GM21390 (cell line): ENCODE results near the gene ASCL2.
"Not testable (repeated sequence)": the region's sequence is repeated elsewhere in the genome, so short reads cannot be mapped to it uniquely, and the experiment has no call there.

Source experiments
- ATAC-seq: cut with Tn5 transposase; IDR thresholded peaks from one replicate; pipeline ENCODE4 v1.9.1; 2021; ENCODE audit not compliant: unreplicated experiment

ASCL2 gene

DNA sequence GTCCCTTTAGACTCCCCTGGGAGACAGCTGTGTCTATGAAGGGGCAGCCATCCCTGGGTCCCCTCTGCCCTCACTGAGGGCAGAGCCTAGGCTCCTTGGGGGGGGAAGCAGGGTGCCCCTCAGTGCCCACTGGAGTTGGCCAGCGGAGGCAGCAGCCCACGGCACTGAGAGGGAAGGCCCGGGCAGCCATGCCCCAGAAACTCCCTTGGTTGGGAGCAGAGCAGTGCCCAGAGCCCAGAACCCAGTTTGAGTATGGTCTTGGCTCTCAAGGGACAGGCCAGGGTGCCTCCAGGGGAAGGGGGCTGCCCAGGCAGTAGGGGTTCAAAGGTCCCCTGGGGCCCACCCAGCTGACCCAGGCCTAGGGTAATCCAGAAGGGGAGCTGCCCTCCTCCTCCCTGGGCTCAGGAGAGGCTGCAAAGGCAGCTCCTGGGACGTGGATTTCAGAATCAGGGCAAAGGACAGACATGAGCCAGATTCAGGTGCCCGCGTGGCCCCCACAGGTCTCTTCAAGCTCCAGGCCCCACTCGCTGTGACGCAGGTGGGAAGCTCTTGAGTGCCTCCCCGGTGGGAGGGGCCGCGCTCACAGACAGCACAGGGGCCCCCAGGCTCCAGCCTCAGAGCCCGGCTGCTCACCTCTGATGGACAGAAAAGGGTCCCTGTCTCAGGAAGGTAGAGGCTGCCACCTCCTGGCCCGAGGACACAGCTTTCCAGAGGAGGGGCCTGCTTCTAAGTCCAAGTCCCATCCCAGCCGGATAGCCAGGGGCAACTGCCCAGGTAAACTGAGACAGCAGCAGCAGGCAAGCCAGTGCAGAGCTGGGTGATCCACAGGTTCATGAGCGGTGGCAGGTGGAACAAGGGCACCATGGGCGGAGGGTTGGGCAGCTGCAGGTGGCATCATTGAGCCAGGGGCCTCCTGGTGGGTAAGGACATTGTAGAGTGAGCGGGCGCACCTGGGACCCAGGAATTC lies 28.7 kb upstream of the ASCL2 start:
- ATAC-seq: no peak

DNA sequence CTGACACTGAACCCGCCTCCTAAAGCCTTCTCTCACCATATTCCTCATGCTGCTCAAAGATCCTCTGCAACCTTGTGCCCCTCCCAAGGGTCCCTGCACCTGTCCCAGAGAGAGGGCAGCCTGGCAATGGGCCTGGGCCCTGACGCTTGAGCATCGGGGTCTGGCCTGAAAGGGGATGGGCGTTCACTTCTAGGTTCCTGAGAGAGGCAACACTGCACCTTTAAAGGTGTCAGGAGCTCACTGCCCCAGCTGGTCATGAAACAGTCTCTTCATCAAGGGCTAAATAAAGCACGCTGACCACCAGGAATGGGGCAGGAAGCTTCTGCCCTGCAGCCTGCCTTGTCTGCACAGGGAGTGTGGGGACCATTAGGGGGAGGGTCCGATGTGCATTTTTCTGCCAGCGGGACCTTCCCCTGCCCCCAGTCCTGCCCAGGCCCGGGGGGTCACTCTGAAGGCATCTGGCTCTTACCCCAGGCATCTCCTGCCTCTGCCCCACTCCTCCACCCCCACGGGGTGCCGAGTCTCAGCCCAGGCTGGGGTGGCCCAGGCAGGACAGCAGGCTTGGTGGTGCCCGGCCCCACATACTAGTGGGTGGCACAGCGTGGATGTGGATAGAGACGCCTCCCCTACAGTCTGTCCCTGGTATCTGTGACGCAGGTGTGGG lies 27.9 kb upstream of the ASCL2 start:
- ATAC-seq: no peak

DNA sequence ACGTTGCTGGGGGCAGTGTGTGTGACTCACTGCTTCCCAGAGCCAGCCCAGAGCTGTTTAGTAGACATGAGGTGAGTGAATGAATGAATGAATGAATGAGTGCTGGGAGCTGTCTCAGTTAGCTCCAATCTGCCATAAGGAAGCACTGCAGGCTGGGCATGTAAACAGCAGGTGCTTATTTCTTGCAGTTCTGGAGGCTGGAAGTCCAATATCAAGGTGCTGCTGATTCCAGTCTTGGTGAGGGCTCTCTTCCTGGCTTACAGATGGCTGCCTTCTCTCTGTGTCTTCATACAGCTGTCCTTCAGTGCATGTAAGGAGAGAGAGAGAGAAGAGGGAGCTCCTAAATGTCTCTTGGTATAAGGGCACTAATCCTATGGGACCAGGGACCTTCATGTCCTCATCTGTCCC lies 27.2 kb upstream of the ASCL2 start:
- ATAC-seq: no peak

DNA sequence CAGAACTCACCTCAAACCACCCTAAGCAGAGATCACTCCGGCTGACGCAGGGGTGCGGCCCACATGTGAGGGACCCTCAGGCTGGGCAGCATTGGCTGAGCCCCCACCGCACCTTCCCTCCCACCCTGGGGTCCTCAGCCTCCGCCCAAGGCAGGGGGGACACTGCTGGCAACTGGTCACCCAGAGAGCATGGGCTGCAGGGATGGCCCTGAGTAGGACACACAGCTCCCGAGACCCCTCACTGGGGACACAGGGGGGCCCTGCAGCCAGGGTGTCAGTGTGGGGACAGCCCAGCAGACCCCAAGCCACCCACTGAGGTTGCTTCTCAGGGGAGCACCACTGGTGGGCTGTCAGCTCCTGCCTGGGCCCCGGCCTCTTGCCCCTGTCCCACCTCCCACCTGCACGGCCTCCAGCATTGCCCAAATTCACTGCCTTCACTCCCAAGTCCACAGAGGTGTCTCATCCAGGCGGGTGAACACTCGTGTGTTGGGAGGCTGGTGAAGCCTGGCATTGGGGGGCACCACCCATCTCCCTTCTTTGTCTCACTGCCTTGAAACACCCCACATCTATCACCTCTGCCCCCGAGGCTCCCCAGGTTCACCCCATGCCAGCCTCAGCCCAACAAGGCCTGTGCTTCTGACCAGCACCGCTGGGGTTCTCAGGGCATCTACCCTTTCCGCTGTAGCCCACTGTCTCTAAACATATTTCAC lies 26.7 kb upstream of the ASCL2 start:
- no peak for ATAC-seq

DNA sequence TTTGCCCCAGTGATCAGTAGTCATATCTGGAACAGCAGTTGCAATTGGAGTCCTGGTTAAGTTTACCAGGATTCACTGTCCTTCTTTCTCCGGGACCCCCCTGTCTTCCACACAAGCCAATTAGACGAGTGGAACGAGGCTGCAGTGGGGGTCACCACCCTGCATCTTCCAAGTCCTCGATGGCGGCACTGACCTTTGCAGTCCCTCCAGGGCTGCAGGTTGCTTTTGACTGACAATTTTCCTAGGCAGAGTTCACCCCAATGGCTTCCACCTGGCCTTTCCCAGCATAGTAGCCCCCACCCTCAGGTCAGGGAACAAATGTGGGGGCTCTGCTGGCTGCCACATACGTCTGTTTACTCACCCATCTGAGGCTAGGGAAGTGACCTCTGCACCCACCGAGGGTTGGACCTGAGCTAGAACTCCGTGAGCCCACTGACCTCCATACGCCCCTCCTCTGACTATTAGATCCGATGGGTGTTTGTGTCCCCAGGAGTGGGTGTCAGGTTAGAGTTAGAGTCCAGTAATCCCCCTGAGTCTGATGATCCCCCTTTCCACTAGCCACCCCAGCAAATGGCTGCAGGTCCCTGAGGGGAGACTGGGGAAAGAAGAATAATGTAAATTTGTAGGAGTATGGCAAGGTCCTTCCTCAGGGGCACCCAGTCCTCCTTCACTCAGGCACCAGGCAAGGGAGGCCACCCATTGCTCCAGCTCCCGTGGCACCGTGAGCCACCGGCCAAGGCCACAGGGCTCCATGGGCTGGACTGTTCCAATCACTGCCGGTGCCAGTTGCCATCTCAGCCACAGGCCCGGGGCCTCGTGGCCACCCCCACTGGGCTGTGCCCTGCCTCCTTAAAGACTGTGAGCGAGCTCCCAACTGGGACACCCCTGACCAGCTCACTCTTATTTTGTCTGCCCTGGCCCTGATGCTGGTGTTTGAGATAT lies 25.9 kb upstream of the ASCL2 start:
- no peak for ATAC-seq

DNA sequence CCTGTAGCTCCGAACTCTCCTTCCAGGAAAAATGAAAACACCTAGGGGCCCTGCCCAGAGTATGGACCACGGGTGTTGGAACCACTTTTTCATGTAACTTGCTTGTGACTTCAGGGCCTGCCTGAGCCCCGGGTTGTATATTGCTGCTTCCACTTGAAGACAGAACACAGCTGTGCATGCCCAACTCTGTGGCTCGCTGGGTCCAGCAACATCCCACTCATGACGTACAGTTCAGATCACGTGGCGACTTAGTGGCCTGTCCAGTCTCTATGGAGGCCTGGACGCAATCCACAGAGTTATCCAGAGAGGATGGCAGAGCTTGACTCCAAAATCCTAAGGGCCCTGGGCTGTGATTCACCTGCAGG lies 24.5 kb upstream of the ASCL2 start:
- ATAC-seq: no peak

DNA sequence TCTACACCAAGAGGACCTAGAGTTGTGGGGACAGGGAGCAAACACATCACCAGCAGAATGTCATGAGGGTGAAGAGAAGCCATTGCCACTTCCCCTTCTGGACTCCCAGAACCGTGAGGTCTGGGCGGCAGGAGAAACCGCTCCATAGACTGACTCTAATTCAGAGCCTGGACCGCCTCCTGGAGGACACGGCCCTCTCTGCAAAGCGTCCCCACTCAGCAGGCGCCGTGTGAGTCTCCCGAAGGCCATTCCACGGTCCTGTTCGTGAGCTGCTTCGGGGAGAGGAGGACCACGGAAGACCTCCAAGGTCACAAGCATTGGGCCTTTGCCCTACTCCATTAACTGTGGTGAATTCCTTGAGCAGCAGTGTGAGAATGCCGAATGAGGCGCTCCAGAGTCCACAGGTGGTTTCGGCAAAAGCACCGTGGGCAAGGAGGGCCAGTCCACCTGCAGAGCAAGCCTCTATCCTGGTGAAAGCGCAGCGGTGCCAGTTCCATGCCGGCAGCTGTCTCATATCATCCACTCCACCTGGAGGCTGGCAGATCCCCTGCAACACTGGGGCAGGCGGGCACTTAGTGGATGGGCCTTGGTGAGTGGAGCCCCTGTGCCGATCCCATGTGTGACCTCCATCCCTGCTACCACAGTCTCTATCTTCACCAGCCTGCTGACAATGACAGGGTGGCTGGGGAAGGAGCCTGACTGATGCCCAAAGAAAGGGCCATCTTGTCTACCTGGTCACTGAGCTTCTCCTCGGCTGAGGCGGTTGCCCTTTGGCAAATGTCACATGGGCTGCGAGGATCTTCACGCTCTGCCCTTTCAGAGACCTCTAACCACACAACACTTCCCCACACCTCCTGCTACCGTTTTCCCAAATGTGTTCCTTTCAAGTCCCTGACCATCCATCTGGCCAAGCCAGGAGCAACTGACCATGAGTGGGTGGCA lies 23.9 kb upstream of the ASCL2 start:
- no peak for ATAC-seq

DNA sequence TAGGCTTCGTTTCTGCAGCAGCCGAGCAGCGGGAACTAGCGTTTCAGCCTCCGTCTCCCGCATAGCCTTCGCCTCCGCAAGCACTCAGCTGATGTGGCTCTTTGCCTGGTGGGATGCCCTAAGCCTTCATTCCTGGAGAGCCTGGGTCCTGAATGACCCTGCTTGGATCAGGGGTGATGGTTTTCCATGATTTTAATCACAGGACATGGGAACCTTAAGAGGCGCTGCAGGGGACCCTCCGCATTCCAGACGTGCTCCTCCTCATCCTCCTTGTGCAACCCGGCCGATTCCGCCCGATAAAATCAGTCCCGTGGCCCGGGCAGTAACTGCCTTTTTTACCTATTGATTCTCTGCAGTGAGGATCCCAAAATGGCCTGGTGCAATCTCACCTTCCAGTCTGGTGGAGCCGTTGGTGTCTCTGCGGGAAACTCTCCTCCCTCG lies 23.2 kb upstream of the ASCL2 start:
- no peak for ATAC-seq

DNA sequence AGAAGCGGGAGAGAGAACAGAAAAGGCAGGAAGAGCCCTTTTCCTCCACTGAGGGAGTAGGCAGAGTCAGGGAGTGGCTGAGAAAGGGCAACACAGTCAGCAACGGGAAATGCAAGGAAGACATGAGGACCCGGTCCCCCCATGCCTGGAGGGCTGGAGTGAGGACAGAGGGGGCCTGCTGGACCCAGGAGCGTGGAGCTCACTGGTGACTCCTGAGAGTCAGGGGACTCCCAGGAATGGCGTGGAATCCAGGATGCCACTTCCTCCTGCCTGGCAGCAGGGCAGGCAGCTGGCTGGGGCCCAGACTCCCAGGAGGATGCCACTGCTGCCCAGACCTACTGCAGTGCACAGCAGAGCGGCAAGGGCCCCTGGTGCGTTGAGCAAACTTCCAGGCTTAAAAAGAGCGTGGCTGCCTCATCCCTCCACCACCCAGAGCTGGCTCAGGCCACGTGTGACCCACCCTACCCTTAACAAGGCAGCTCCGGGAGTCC lies 20.0 kb upstream of the ASCL2 start:
- no peak for ATAC-seq

DNA sequence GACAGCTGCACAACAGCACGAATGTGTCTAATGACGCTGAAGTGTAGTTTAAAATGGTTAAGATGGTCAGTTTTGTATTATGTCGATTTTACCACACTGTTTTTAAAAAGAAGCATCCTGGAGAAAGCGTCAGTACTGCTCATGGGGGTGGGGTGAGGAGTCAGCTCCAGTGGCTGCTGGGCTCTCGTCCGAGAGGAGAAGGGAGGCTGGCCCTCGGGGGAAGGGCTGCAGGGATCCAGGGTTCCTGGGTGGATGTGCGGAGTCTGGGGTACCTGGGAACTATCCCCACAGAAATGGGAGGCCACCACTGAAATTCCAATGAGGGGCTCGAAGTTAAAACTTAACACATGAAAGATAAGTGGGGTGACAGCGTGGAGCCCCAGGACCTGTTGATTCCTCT lies 19.5 kb upstream of the ASCL2 start:
- ATAC-seq: no peak

DNA sequence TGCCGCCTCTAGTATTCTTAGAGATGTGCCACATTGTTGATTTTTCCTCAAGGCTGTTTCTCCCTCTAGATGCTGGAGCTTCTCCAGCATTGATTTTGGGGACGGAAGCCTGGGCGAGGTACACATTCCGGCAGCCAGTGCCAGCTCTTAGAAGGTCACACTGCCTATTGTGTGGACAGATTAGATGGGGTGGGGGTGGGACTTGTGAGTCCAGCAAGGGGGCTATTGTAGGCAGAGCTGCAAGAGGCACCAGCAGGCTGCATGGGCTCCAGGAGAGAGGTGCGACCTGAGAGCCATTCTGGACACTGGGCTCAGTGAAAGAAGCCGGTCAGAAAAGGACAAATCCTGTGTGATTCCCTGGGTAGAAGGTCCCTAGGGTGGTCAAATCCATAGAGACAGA lies 19.0 kb upstream of the ASCL2 start:
- ATAC-seq: no peak

DNA sequence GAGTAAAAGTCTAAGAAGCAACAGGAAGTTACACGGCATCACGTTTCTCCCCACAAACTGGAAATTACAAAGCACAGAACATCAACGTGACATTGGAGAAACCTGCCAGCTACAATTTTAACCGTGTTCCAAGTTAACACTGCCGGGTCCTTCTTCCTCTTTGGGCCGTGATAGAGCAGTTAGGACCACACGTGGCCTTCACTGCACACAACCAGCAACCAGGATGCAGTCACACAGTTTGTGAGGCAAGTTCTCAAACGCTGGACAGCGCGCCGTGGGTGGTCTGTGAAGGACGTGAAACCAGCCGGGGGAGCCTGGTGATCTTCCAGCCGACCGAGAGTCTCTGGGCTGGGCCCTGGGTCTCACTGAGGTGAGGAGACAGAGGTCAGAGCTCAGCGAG lies 16.7 kb upstream of the ASCL2 start:
- no peak for ATAC-seq

DNA sequence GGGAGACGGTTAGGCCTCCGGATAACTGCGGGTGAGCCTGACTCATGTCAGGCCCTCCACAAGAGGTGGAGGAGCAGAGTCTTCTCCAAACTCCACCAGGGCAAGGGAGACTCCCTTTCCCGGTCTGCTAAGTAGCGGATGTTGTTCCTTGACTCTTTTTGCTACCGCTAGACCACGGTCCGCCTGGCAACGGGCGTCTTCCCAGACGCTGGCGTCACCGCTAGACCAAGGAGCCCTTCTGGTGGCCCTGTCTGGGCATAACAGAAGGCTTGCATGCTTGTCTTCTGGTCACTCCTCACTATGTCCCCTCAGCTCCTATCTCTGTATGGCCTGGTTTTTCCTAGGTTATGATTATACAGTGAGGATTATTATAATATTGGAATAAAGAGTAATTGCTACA lies 16.0 kb upstream of the ASCL2 start:
- not testable (repeated sequence) for ATAC-seq

DNA sequence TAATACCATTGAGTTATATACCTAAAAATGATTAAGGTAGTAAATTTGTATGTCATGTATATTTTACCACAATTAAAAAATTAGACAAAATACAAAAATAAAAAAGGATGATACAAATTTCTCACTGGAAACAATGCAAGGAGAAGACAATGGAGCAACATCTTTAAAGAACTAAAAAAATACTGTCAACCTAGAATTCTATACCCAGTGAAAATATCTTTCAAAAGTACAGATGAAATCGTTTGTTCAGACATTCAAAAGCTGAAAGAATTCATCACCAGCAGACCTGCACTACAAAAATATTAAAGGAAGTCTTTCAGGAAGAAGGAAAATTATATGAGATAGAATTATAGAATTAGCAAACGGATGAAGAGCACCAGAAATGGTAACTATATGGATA lies 9.8 kb upstream of the ASCL2 start:
- ATAC-seq: no peak

DNA sequence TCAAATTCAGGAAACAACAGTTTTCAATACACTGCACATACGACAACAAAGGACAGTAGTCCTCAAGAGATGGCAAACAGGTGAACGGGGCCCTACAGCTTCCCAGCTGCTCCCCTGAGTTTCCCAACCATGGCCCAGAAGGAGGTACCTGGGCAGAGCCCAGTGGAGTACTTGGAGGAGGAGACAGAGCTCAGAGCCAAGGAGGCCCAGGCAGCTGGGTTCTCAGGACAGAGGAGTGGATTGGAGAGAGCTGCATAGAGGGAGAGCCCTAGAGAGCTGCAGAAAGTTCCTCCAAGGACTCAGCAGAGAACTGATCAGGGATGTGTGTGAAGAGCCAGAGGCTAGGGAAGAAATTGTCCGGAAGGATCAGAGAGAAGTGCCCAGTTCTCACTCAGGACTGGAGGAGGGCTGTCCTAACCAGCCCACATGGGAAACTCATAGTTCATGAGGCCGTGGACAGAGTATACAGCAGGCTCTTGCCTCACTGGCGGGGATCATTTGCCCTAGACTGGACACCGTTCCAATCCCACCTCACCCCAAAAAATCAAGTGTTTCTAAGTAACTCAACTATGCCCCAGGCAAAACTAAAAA lies 7.6 kb upstream of the ASCL2 start:
- no peak for ATAC-seq

DNA sequence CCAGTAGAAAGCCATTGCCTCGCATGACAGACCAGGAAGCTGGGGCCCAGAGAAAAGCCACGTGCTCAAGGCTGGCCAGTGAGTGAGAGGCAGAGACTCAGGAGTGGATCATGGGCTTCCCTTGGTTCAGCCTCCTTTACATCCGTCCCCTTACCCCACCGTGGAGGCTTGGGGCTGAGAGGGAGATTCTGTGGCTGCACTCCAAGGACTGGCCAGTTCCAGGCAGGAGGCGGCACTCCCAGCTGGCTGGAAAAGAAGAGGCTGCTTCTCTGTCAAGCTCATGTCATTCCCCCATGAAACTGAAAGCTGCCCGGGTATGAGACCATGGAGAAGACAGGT lies 6.6 kb upstream of the ASCL2 start:
- ATAC-seq: no peak

DNA sequence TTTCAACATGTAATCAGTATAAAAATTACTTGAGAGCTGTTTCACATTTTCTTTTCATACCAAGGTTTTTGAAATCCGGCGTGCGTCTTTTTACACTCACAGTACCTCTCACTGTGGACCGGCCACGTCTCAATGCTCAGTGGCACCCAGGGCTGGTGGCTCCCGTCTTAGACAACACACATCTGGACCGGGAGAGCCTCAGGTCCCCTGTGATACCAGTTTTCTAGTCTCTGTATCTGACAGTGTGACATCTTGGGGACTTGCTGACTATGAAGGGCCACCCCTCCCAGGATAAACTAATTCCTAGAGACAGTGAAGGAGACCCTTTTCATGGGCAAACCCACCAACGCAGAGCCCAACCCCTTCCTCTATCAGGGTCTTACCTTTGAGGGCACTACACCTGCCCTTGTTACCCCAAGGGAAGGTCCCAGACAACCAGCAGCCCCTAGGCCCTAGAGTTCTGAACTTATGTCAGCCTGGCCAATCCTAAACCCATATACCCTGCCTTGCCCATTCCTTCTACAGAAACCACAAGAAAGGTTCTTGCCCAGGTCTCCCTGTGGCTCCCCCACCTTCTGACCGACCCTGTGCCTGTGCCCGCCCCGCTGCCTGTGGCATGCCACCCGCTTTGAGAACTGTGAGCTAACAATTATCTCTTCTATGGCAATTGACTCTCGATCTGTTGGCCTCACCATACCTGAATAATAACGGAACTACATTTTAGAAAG lies 6.1 kb upstream of the ASCL2 start:
- ATAC-seq: no peak
